Activated B cell treated with CpG ODN at 0.5 μM for 24 hours (primary cell): ENCODE results near the gene PRSS21. TPM values are rescaled to one million over a fixed set of nuclear protein-coding genes. Genes with fewer than 3 reads are reported as not detected.
A peak's percentile ranks its signal among the peaks of the same experiment; 100 is the strongest.

Experiments
- ATAC-seq: fragments of 200-7000 bp; cut with Tn5 transposase; one replicate; pipeline ENCODE4 v1.10.0; 2021; ENCODE audit warnings: low read depth, mild to moderate bottlenecking, moderate library complexity
- CTCF ChIA-PET: fragments of 350-600 bp; sonication (Branson Sonifier 250); formaldehyde crosslinking; loops from one replicate; lab custom pipeline; 2021; ENCODE audit warnings: antibody characterized with exemption; lab: Charles Lee
- POLR2A ChIA-PET: fragments of 350-600 bp; sonication (Branson Sonifier 250); formaldehyde crosslinking; loops from one replicate; lab custom pipeline; 2021; ENCODE audit warnings: antibody characterized with exemption; lab: Charles Lee
- DNase-seq: peaks from one replicate; pipeline ENCODE4 v3.0.0; 2022
- H3K27ac Mint-ChIP-seq: one replicate; pipeline ENCODE4 v1.8.0; 2020; ENCODE audit warnings: mixed read lengths
- H3K27me3 Mint-ChIP-seq: one replicate; pipeline ENCODE4 v1.8.0; 2021; ENCODE audit warnings: mixed read lengths
- H3K36me3 Mint-ChIP-seq: one replicate; pipeline ENCODE4 v1.8.0; 2021; ENCODE audit warnings: low read depth, mixed read lengths
- H3K4me1 Mint-ChIP-seq: one replicate; pipeline ENCODE4 v1.8.0; 2021; ENCODE audit warnings: mixed read lengths
- H3K4me3 Mint-ChIP-seq: one replicate; pipeline ENCODE4 v1.8.0; 2020; ENCODE audit warnings: mild to moderate bottlenecking, mixed read lengths
- H3K9me3 Mint-ChIP-seq: one replicate; pipeline ENCODE4 v1.8.0; 2020; ENCODE audit warnings: mixed read lengths
- CTCF ChIP-seq: fragments of 200-600 bp; IDR thresholded peaks from one replicate; pipeline ENCODE4 v1.8.0; 2022; ENCODE audit warnings: antibody characterized with exemption, mild to moderate bottlenecking
- intact Hi-C: fragments of 100-400 bp; cut with micrococcal nuclease; formaldehyde crosslinking; loops from one replicate; pipeline ENCODE4 v1.15.1; 2024
- total RNA-seq: library from RNA; stranded (reverse); gene quantifications from 2 replicates; pipeline ENCODE4 v1.2.3, GENCODE V29; 2022

Gene PRSS21
- total RNA-seq, 1 donor from 2014 or later, result 2.4 TPM

DNA sequence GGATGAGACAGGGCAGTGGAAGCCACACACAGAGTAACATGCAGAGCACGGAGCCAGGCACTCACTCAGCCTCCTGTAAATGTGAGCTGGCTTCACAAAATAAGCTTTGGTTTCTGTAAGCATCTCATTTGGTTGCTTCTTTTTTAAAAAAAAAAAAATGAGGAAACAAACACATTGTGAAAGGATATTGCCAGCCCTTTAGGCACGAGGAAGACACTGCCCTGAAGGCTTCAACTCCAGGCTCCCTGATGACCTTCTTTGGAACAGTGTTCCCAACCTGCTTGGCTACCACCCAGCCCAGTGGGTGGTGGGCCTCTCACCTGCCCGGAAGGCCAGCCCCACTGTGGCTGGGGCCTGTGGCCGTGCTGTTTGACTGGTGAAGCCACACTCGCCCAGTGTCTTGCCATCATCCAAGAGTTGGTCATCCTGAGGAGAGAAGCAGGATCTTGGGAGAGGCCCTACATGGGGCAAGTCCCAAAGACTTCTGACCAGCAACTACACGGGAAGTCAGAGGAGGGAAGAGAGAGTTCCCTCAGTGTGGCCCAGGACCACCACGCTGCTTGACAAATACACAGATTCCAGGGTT, 41.8 kb upstream of the PRSS21 start:
- no peak for DNase-seq
- POLR2A ChIA-PET, result interaction anchor here (5.1 kb wide), 1 partner anchor 23 kb away, joined by 68 read pairs; the partner anchor contains the start of gene SRRM2
- H3K4me3 Mint-ChIP-seq, result no peak overlapping the region

DNA sequence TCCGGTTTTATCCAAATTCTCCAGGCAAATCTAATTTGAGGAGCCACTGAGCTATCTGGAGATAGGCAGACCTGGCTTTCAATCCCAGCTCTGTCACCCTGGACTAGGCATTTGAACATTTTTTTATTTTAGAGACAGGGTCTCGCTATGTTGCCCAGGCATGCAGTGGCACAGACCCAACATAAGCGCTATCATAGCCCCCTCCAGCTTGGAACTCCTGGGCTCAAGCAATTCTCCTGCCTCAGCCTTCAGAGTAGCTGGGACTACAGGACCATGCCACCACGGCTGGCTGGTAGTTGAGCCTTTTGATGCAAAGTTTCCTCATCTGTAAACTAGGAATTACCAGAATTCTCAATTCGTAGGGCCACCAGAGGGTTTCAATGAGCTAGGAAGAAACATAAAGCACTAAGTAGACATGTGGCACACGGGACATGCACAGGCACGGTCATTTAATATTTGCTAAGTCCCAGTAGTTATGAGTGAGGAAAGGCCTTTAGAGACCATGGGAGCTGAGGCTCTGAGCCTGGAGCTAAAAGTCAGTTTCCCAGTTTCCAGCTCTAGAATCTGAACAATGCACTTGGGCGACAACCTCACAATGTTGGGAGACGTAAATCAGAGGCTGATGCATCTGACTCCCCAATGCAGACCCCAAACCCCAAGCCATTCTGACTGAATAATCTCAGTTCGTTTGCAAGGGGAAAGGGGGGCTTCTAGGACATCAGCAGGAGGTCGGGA, 41.1 kb upstream of the PRSS21 start:
- intact Hi-C loops, result loop anchor here (2.0 to 5.0 kb wide), 2 partner anchors 91 to 107 kb away; partner anchors contain the start of gene FLYWCH2
- DNase-seq, result no peak
- H3K27ac Mint-ChIP-seq, result peak overlapping the region; percentile 82
- no peak for TF ChIP-seq CTCF
- peaks cover 28% of the 10 kb centered on the region for H3K4me1 Mint-ChIP-seq
- ATAC-seq, result no peak
- H3K36me3 Mint-ChIP-seq, result peaks cover 52% of the 10 kb centered on the region
- no peaks in the 10 kb centered on the region for H3K27me3 Mint-ChIP-seq
- H3K4me3 Mint-ChIP-seq, result peak overlapping the region; percentile 90
- ChIA-PET CTCF (no interaction called here), POLR2A (interaction anchor here (1.0 to 5.1 kb wide), 3 partner anchors 20 to 99 kb away, joined by 3 to 68 read pairs (median 4); partner anchors contain the start of gene SRRM2)
- H3K9me3 Mint-ChIP-seq, result no peaks in the 10 kb centered on the region

More for the DNA sequence above, 41.8 kb upstream of the PRSS21 start:
- no peaks in the 10 kb centered on the region for H3K9me3 Mint-ChIP-seq
- CTCF ChIA-PET, result no interaction called here
- no peaks in the 10 kb centered on the region for H3K27me3 Mint-ChIP-seq
- peaks cover 59% of the 10 kb centered on the region for H3K36me3 Mint-ChIP-seq
- peaks cover 28% of the 10 kb centered on the region for H3K4me1 Mint-ChIP-seq
- no peak for ATAC-seq
- no peak overlapping the region for H3K27ac Mint-ChIP-seq
- intact Hi-C loops, result loop anchor here (5.0 kb wide), 1 partner anchor 92 kb away; no protein-coding TSS in a partner anchor
- no peak for TF ChIP-seq CTCF

DNA sequence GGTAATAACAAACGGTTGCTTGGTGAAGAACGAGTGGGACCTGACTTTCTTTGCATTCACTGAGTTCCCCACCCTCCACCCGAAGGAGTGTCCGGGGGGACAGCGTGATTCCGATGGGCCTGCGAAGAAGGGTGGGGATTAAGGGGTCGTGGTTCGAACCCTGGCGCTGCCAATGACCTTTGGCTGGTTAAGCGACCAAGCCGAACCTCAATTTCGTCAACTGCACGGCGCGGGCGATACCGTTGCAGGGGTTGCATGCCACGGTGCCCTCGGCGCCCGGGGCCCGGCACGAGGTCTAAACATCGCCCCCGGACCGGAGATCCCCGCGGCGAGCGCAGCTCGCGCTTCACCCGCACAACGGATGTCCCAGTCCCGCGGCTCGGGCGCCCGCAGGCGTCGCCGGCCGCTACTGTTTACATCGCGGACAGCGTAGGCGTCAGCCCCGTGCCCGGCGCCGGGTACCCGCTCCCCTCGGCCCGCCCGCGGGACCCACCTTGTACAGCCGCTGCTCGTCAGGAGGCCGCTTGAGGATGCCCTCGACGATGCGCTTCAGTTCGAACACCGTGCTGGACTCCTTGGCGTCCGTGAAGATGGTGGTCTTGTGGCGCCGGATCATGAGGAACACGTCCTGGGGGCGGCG, 40.4 kb upstream of the PRSS21 start:
- POLR2A ChIA-PET, result interaction anchor here (0.9 to 5.1 kb wide), 10 partner anchors 9 to 812 kb away, joined by 3 to 68 read pairs (median 4); partner anchors contain the start of genes PKMYT1, RPS2 and SRRM2
- no peaks in the 10 kb centered on the region for H3K9me3 Mint-ChIP-seq

DNA sequence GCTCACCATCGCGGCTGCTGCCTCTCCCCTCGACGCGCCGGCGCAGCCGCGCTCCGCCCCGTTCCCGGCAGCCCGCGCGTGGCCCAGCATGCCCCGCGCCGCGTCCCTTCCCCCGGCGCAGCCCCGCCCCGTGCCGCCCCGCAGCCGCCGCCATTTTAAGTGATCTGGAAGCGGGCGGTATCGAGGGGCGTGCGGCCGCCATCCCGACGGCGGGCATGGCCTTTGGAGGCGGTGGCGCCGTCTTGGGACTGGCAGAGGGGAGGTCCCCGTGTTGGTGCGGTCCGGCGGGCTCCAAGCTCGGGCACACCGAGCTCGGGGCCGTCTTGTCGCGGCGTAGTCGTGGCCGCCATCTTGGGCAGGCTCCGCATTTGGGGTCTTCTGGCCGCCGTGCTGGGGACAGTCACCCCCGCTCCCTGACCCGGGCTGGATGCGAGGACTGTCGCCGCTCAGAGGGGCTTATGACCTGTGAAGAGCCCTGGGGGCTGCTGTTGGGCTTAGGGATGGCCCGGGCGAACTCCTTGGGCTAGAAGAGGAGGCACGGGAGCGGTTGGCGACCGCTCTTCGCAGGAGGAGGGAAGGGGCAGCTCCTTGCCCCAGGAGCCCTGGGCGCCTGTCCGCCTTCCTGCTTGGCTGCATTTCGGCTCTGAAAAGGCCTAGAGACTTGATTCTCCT, 39.7 kb upstream of the PRSS21 start, which contains the start of gene ELOB:
ELOB (minus strand) TSS at position 50 of the 672 bp plus-strand sequence; CDS start at position 9, 41 bp downstream.
- peaks cover 39% of the 10 kb centered on the region for H3K36me3 Mint-ChIP-seq
- POLR2A ChIA-PET, result interaction anchor here (0.8 to 5.1 kb wide), 12 partner anchors 8 to 813 kb away, joined by 3 to 68 read pairs (median 6); partner anchors contain the start of genes FLYWCH1, FLYWCH2, PKMYT1 and PRSS41
- intact Hi-C loops, result loop anchor here (1.0 to 5.0 kb wide), 3 partner anchors 25 to 105 kb away; partner anchors contain the start of genes FLYWCH2 and SRRM2
- no peaks in the 10 kb centered on the region for H3K9me3 Mint-ChIP-seq
- peak within 1 kb of the TSS; percentile 94 for H3K4me3 Mint-ChIP-seq
- no peak for TF ChIP-seq CTCF
- H3K4me1 Mint-ChIP-seq, result peaks cover 28% of the 10 kb centered on the region
- DNase-seq, result peak; percentile 92
- no peaks in the 10 kb centered on the region for H3K27me3 Mint-ChIP-seq
- H3K27ac Mint-ChIP-seq, result peak within 1 kb of the TSS; percentile 95
- CTCF ChIA-PET, result no interaction called here
- peak; percentile 94 for ATAC-seq

More for the DNA sequence above, 40.4 kb upstream of the PRSS21 start:
- DNase-seq (no peak), ATAC-seq (peak; percentile 36)
- intact Hi-C loops, result loop anchor here (1.0 to 5.0 kb wide), 3 partner anchors 24 to 106 kb away; partner anchors contain the start of genes FLYWCH2 and SRRM2
- H3K27me3 Mint-ChIP-seq, result no peaks in the 10 kb centered on the region
- peaks cover 28% of the 10 kb centered on the region for H3K4me1 Mint-ChIP-seq
- H3K36me3 Mint-ChIP-seq, result peaks cover 45% of the 10 kb centered on the region
- CTCF ChIA-PET, result no interaction called here
- H3K27ac Mint-ChIP-seq, result peak overlapping the region; percentile 82
- peak overlapping the region; percentile 90 for H3K4me3 Mint-ChIP-seq
- TF ChIP-seq CTCF, result no peak
